Measurements from ENCODE around the gene ATL2. TPM values are rescaled to one million over a fixed set of nuclear protein-coding genes. Genes with fewer than 3 reads are reported as not detected.
"Not testable (repeated sequence)": the region's sequence is repeated elsewhere in the genome, so short reads cannot be mapped to it uniquely, and the experiment has no call there.

Gene ATL2
- total RNA-seq, 1 donor from 2014 or later: 75.3 TPM

GRCh38 chr2:38417745-38418689 is 40.9 kb upstream of the ATL2 start:
- Mint-ChIP-seq H3K4me3 (no peak overlapping the region), H3K9me3 (peaks cover 12% of the 10 kb centered on the region), H3K27ac (no peak overlapping the region), H3K4me1 (peaks cover 16% of the 10 kb centered on the region), H3K27me3 (ENCODE audit: low read depth) (no peaks in the 10 kb centered on the region), H3K36me3 (peaks cover 2% of the 10 kb centered on the region)
- TF ChIP-seq, protein P1, sequence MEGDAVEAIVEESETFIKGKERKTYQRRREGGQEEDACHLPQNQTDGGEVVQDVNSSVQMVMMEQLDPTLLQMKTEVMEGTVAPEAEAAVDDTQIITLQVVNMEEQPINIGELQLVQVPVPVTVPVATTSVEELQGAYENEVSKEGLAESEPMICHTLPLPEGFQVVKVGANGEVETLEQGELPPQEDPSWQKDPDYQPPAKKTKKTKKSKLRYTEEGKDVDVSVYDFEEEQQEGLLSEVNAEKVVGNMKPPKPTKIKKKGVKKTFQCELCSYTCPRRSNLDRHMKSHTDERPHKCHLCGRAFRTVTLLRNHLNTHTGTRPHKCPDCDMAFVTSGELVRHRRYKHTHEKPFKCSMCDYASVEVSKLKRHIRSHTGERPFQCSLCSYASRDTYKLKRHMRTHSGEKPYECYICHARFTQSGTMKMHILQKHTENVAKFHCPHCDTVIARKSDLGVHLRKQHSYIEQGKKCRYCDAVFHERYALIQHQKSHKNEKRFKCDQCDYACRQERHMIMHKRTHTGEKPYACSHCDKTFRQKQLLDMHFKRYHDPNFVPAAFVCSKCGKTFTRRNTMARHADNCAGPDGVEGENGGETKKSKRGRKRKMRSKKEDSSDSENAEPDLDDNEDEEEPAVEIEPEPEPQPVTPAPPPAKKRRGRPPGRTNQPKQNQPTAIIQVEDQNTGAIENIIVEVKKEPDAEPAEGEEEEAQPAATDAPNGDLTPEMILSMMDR (IDR thresholded peaks at IDR 0.05; ENCODE audit: unreplicated experiment): no peak
- DNase-seq (ENCODE audit: low spot score in 2 of 2, unreplicated experiment in 2 of 2): no peak

GRCh38 chr2:38416296-38417036 is 39.4 kb upstream of the ATL2 start:
- TF ChIP-seq, protein P1 (IDR thresholded peaks at IDR 0.05; ENCODE audit: unreplicated experiment): no peak
- no peak overlapping the region for H3K4me3 Mint-ChIP-seq

GRCh38 chr2:38415728-38416291 is 38.7 kb upstream of the ATL2 start:
- no peaks in the 10 kb centered on the region for H3K27me3 Mint-ChIP-seq (ENCODE audit: low read depth)
- peaks cover 22% of the 10 kb centered on the region for H3K9me3 Mint-ChIP-seq
- H3K4me1 Mint-ChIP-seq: peaks cover 16% of the 10 kb centered on the region
- peaks cover 7% of the 10 kb centered on the region for H3K36me3 Mint-ChIP-seq
- no peak for DNase-seq (ENCODE audit: low spot score in 2 of 2, unreplicated experiment in 2 of 2)
- H3K27ac Mint-ChIP-seq: no peak overlapping the region
- no peak overlapping the region for H3K4me3 Mint-ChIP-seq
- TF ChIP-seq, protein P1 (IDR thresholded peaks at IDR 0.05; ENCODE audit: unreplicated experiment): no peak

More at GRCh38 chr2:38416296-38417036, 39.4 kb upstream of the ATL2 start:
- peaks cover 7% of the 10 kb centered on the region for H3K36me3 Mint-ChIP-seq
- no peak overlapping the region for H3K27ac Mint-ChIP-seq
- no peaks in the 10 kb centered on the region for H3K27me3 Mint-ChIP-seq (ENCODE audit: low read depth)
- H3K9me3 Mint-ChIP-seq: peaks cover 22% of the 10 kb centered on the region
- H3K4me1 Mint-ChIP-seq: peaks cover 16% of the 10 kb centered on the region
- DNase-seq (ENCODE audit: low spot score in 2 of 2, unreplicated experiment in 2 of 2): no peak

- no peaks in the 10 kb centered on the region for H3K27me3 Mint-ChIP-seq (ENCODE audit: low read depth)
- DNase-seq (ENCODE audit: low spot score in 2 of 2, unreplicated experiment in 2 of 2): no peak
- H3K9me3 Mint-ChIP-seq: peaks cover 22% of the 10 kb centered on the region
- H3K27ac Mint-ChIP-seq: no peak overlapping the region
- H3K4me1 Mint-ChIP-seq: peaks cover 16% of the 10 kb centered on the region
- TF ChIP-seq, protein P1 (IDR thresholded peaks at IDR 0.05; ENCODE audit: unreplicated experiment): no peak
- H3K4me3 Mint-ChIP-seq: no peak overlapping the region
- peaks cover 7% of the 10 kb centered on the region for H3K36me3 Mint-ChIP-seq
These were observed 38.0 kb upstream of the ATL2 start for GRCh38 chr2:38415023-38415422.

DNA sequence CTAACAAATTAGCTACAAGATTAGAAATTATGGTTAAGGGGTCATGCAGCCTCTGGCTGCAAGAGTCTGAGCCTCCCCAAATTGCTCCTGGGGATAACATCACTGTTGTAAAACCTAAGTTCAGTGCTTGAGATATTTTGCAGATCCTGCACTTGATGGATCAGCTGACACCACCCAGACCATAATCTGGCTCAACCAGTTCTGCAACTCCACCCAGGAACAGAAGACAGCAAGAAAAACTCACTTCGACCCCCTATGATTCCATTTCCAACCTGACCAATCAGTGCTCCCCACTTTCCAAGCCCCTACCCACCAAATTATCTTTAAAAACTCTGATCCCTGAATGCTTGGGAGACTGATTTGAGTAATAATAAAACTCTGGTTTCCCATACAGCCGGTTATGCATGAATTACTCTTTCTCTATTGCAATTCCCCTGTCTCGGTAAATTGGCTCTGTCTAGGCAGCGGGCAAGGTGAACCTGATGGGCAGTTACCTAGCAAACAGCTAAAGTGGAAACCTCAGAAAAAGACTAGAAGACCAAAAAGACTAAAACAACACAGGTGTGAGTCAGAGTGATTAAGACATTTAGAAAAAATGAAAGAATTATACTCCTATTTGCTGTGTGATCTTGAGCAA is 35.3 kb upstream of the ATL2 start:
- not testable (repeated sequence) for H3K4me1 Mint-ChIP-seq

More for the DNA sequence above, 35.3 kb upstream of the ATL2 start:
- H3K4me3 Mint-ChIP-seq; DNase-seq (ENCODE audit: low spot score in 2 of 2, unreplicated experiment in 2 of 2); H3K27me3 Mint-ChIP-seq (ENCODE audit: low read depth); H3K36me3 Mint-ChIP-seq; H3K27ac Mint-ChIP-seq: not testable (repeated sequence)
- H3K9me3 Mint-ChIP-seq: peaks cover 22% of the 10 kb centered on the region
